ENCODE measurements around the gene SLC5A3. TPM values are rescaled to one million over a fixed set of nuclear protein-coding genes. Genes with fewer than 3 reads are reported as not detected.
A peak's percentile ranks its signal among the peaks of the same experiment; 100 is the strongest.

SLC5A3 gene
- total RNA-seq, 1 donor from 2014 or later, result 7.6 TPM

GRCh38 chr21:34029743-34030528 lies 43.4 kb upstream of the SLC5A3 start:
- DNase-seq (ENCODE audit: low spot score), result peak; percentile 49
- Mint-ChIP-seq H3K9me3 (ENCODE audit: unreplicated experiment) (no peaks in the 10 kb centered on the region), H3K27me3 (ENCODE audit: unreplicated experiment) (no peaks in the 10 kb centered on the region), H3K4me3 (ENCODE audit: unreplicated experiment) (no peak overlapping the region), H3K4me1 (ENCODE audit: unreplicated experiment) (no peaks in the 10 kb centered on the region), H3K36me3 (ENCODE audit: low read depth, unreplicated experiment) (no peaks in the 10 kb centered on the region), H3K27ac (ENCODE audit: unreplicated experiment) (no peak overlapping the region)
- TF ChIP-seq, protein P1, sequence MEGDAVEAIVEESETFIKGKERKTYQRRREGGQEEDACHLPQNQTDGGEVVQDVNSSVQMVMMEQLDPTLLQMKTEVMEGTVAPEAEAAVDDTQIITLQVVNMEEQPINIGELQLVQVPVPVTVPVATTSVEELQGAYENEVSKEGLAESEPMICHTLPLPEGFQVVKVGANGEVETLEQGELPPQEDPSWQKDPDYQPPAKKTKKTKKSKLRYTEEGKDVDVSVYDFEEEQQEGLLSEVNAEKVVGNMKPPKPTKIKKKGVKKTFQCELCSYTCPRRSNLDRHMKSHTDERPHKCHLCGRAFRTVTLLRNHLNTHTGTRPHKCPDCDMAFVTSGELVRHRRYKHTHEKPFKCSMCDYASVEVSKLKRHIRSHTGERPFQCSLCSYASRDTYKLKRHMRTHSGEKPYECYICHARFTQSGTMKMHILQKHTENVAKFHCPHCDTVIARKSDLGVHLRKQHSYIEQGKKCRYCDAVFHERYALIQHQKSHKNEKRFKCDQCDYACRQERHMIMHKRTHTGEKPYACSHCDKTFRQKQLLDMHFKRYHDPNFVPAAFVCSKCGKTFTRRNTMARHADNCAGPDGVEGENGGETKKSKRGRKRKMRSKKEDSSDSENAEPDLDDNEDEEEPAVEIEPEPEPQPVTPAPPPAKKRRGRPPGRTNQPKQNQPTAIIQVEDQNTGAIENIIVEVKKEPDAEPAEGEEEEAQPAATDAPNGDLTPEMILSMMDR (IDR thresholded peaks at IDR 0.05; ENCODE audit: unreplicated experiment), result no peak

DNA sequence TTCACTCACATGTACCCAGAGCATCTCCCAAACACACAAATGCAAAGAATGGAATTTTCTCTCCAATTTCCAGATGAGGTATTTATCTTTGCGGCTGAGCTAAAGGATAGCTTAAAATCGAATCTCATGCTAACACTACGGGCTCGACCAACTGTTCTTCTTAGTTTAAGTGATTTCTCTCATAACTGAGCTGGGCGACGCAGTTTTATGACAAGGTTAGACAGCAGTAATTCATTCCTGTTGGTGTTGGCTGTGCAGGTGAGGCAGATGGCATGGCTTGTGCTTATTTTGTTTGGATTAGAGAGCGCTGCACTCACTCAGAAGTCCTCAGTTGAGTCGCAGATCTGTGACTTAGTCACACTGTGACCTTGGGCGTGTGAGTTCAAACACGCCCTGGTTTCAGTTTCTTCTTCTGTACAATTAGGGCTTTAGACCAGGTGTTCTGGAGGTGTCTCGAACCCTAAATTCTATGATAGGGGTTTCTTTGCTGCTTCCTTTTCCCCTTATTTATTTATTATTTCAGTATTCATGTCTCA lies 41.5 kb upstream of the SLC5A3 start:
- H3K36me3 Mint-ChIP-seq (ENCODE audit: low read depth, unreplicated experiment), result no peaks in the 10 kb centered on the region
- no peak for DNase-seq (ENCODE audit: low spot score)
- H3K27me3 Mint-ChIP-seq (ENCODE audit: unreplicated experiment), result no peaks in the 10 kb centered on the region
- TF ChIP-seq, protein P1 (IDR thresholded peaks at IDR 0.05; ENCODE audit: unreplicated experiment), result no peak
- H3K4me3 Mint-ChIP-seq (ENCODE audit: unreplicated experiment), result no peak overlapping the region
- H3K27ac Mint-ChIP-seq (ENCODE audit: unreplicated experiment), result no peak overlapping the region
- no peaks in the 10 kb centered on the region for H3K4me1 Mint-ChIP-seq (ENCODE audit: unreplicated experiment)
- H3K9me3 Mint-ChIP-seq (ENCODE audit: unreplicated experiment), result no peaks in the 10 kb centered on the region

GRCh38 chr21:34034369-34035014 lies 38.9 kb upstream of the SLC5A3 start:
- Mint-ChIP-seq H3K4me1 (ENCODE audit: unreplicated experiment) (no peaks in the 10 kb centered on the region), H3K9me3 (ENCODE audit: unreplicated experiment) (no peaks in the 10 kb centered on the region), H3K4me3 (ENCODE audit: unreplicated experiment) (no peak overlapping the region), H3K27me3 (ENCODE audit: unreplicated experiment) (no peaks in the 10 kb centered on the region), H3K27ac (ENCODE audit: unreplicated experiment) (no peak overlapping the region), H3K36me3 (ENCODE audit: low read depth, unreplicated experiment) (no peaks in the 10 kb centered on the region)
- DNase-seq (ENCODE audit: low spot score), result no peak
- TF ChIP-seq, protein P1 (IDR thresholded peaks at IDR 0.05; ENCODE audit: unreplicated experiment), result no peak

- Mint-ChIP-seq H3K36me3 (ENCODE audit: low read depth, unreplicated experiment) (no peaks in the 10 kb centered on the region), H3K27ac (ENCODE audit: unreplicated experiment) (no peak overlapping the region), H3K4me1 (ENCODE audit: unreplicated experiment) (no peaks in the 10 kb centered on the region), H3K27me3 (ENCODE audit: unreplicated experiment) (no peaks in the 10 kb centered on the region), H3K9me3 (ENCODE audit: unreplicated experiment) (no peaks in the 10 kb centered on the region), H3K4me3 (ENCODE audit: unreplicated experiment) (no peak overlapping the region)
- DNase-seq (ENCODE audit: low spot score), result no peak
- TF ChIP-seq, protein P1 (IDR thresholded peaks at IDR 0.05; ENCODE audit: unreplicated experiment), result no peak
These were observed 37.6 kb upstream of the SLC5A3 start for GRCh38 chr21:34035619-34036354.
